ENCODE results near the gene ENPP3. TPM values are rescaled to one million over a fixed set of nuclear protein-coding genes. Genes with fewer than 3 reads are reported as not detected.

ENPP3 gene
- total and polyA plus RNA-seq, 9 of the 15 experiments (the other 6 are each of a cell fraction or from before 2014, with no cell fraction given): 14.0 to 32.8 (median 21.6) TPM

GRCh38 chr6:131755597-131755996 lies 118.5 kb downstream of the ENPP3 start:
- in situ Hi-C loops (cut with MboI): no loop called here
- Histone ChIP-seq H3K36me3 (ENCODE audit: control insufficient read depth, insufficient read depth, low read length) (no peaks in the 10 kb centered on the region), H3K9me1 (ENCODE audit: control insufficient read depth, insufficient read depth, low read length) (no peaks in the 10 kb centered on the region), H3K9me3 (replicated peaks; ENCODE audit: control insufficient read depth, insufficient read depth, low read depth, low read length) (no peaks in the 10 kb centered on the region), H2AFZ (ENCODE audit: low read depth, low read length) (no peak overlapping the region), H4K20me1 (replicated peaks; ENCODE audit: control insufficient read depth, insufficient read depth, low read length) (no peaks in the 10 kb centered on the region), H3K27me3 (ENCODE audit: control insufficient read depth in 2 of 2, insufficient read depth in 2 of 2, low read length in 2 of 2) (peaks cover 0 to 5% of the 10 kb centered on the region in 2 experiments; a peak in 3 of 5 replicates), H3K79me2 (ENCODE audit: control insufficient read depth, insufficient read depth, low read length) (no peaks in the 10 kb centered on the region), H3K27ac (ENCODE audit: extremely low read depth, low read depth, low read length) (no peak overlapping the region), H3K4me1 (replicated peaks in 1 of 2; ENCODE audit: control insufficient read depth in 2 of 2, insufficient read depth in 2 of 2, low read length in 2 of 2) (no peaks in the 10 kb centered on the region), H3K9ac (ENCODE audit: insufficient read depth in 1 of 2, low read depth in 2 of 2, low read length in 2 of 2) (no peak overlapping the region), H3K4me3 (no peak overlapping the region), H3K4me2 (ENCODE audit: insufficient read depth, low read length) (no peak overlapping the region)
- no peak for ATAC-seq
- 7% methylated on average over 3 of the region's 3 CpGs for WGBS (ENCODE audit: insufficient coverage, low coverage, missing lambda C conversion rate)
- CTCF ChIA-PET (ENCODE audit: low intra/inter-chr PET ratio): no interaction called here
- DNase-seq (ENCODE audit: extremely low read depth in 1 of 4, low spot score in 3 of 4): no peak
- intact Hi-C loops (cut with micrococcal nuclease): no loop called here
- BruUV-seq (replicated peaks): no TSS peak
- POLR2A ChIA-PET: interaction anchor here (0.6 kb wide), 1 partner anchor 300 kb away, joined by 3 read pairs; no protein-coding TSS in a partner anchor
- no peak for FAIRE-seq
- TF ChIP-seq C11orf30 (IDR thresholded peaks at IDR 0.05; ENCODE audit: low read depth) (no peak), CCAR2 (IDR thresholded peaks at IDR 0.05; ENCODE audit: low read depth, low read length) (no peak), FOXK2 (conservative IDR thresholded peaks at IDR 0.05 in 1 of 2, IDR thresholded peaks at IDR 0.05 in 1 of 2; ENCODE audit: low read depth in 2 of 2) (no peak), ESRRA (IDR thresholded peaks at IDR 0.05; ENCODE audit: borderline replicate concordance, low read depth) (no peak), BCLAF1 (IDR thresholded peaks at IDR 0.05; ENCODE audit: borderline replicate concordance in 1 of 2, control insufficient read depth in 1 of 2, low read depth in 2 of 2, low read length in 1 of 2) (no peak), CHD2 (IDR thresholded peaks at IDR 0.05; ENCODE audit: low read depth, low read length) (no peak), SIX5 (IDR thresholded peaks at IDR 0.05; ENCODE audit: borderline replicate concordance in 1 of 2, insufficient read depth in 1 of 2, low read depth in 1 of 2, low read length in 2 of 2) (no peak), SNRNP70 (optimal IDR thresholded peaks at IDR 0.05; ENCODE audit: low read depth, low read length) (no peak), MYBL2 (IDR thresholded peaks at IDR 0.05; ENCODE audit: low read depth) (no peak), MYBL2 (CRISPR knock-in tag; IDR thresholded peaks at IDR 0.05; ENCODE audit: borderline replicate concordance) (no peak), ZNF584 (CRISPR knock-in tag; IDR thresholded peaks at IDR 0.05; ENCODE audit: low read depth) (no peak), TEAD2 (tag; IDR thresholded peaks at IDR 0.05) (no peak), MCM7 (IDR thresholded peaks at IDR 0.05) (no peak), FOXP1 (CRISPR knock-in tag; IDR thresholded peaks at IDR 0.05) (no peak), HCFC1 (IDR thresholded peaks at IDR 0.05; ENCODE audit: low read depth, low read length) (no peak), ZFP1 (CRISPR knock-in tag; IDR thresholded peaks at IDR 0.05) (no peak), NFIC (IDR thresholded peaks at IDR 0.05) (no peak), ZNF3 (CRISPR knock-in tag; IDR thresholded peaks at IDR 0.05) (no peak), FOXM1 (IDR thresholded peaks at IDR 0.05; ENCODE audit: low read depth) (no peak), FOXM1 (CRISPR knock-in tag; IDR thresholded peaks at IDR 0.05; ENCODE audit: low read depth) (no peak)
- TF ChIP-seq, protein P1, sequence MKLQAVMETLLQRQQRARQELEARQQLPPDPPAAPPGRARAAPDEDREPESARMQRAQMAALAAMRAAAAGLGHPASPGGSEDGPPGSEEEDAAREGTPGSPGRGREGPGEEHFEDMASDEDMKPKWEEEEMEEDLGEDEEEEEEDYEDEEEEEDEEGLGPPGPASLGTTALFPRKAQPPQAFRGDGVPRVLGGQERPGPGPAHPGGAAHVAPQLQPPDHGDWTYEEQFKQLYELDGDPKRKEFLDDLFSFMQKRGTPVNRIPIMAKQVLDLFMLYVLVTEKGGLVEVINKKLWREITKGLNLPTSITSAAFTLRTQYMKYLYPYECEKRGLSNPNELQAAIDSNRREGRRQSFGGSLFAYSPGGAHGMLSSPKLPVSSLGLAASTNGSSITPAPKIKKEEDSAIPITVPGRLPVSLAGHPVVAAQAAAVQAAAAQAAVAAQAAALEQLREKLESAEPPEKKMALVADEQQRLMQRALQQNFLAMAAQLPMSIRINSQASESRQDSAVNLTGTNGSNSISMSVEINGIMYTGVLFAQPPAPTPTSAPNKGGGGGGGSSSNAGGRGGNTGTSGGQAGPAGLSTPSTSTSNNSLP (IDR thresholded peaks at IDR 0.05; ENCODE audit: borderline replicate concordance, low read depth, low read length): no peak
